ENCODE measurements around the gene NBEA. TPM values are rescaled to one million over a fixed set of nuclear protein-coding genes. Genes with fewer than 3 reads are reported as not detected.

NBEA gene
- total RNA-seq, 1 experiment from 2014 or later, result 3.3 TPM

DNA sequence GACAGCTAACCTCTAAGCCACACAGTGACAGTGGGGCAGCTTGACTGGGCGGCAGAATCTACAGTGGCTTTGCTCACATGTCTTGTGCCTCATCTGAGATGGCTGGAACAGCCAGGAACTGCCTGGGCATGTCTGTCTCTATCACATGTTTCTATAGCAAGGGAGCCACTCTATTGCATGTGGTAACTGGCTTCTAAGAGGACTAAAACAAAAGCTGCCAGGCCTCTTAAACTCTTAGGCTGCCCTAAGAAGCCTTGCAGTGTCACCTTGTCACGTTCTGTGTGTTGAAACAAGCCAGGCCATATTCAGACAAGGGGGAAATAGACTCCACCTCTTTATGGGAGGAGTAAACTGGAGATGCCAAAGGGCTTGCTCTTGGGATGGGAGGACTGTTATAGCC, 657.3 kb downstream of the NBEA start:
- Mint-ChIP-seq H3K9me3 (ENCODE audit: unreplicated experiment) (no peaks in the 10 kb centered on the region), H3K4me1 (ENCODE audit: insufficient read depth, unreplicated experiment) (peaks cover 8% of the 10 kb centered on the region), H3K36me3 (ENCODE audit: insufficient read depth, unreplicated experiment) (no peaks in the 10 kb centered on the region), H3K4me3 (ENCODE audit: unreplicated experiment) (no peak overlapping the region), H3K27me3 (ENCODE audit: insufficient read depth, unreplicated experiment) (no peaks in the 10 kb centered on the region), H3K27ac (ENCODE audit: low read depth, unreplicated experiment) (peak overlapping the region; percentile 46)
- POLR2A ChIA-PET, result interaction anchor here (0.7 to 1.1 kb wide), 3 partner anchors 10 to 24 kb away, joined by 3 to 4 read pairs (median 3); no protein-coding TSS in a partner anchor
- TF ChIP-seq, protein P1, sequence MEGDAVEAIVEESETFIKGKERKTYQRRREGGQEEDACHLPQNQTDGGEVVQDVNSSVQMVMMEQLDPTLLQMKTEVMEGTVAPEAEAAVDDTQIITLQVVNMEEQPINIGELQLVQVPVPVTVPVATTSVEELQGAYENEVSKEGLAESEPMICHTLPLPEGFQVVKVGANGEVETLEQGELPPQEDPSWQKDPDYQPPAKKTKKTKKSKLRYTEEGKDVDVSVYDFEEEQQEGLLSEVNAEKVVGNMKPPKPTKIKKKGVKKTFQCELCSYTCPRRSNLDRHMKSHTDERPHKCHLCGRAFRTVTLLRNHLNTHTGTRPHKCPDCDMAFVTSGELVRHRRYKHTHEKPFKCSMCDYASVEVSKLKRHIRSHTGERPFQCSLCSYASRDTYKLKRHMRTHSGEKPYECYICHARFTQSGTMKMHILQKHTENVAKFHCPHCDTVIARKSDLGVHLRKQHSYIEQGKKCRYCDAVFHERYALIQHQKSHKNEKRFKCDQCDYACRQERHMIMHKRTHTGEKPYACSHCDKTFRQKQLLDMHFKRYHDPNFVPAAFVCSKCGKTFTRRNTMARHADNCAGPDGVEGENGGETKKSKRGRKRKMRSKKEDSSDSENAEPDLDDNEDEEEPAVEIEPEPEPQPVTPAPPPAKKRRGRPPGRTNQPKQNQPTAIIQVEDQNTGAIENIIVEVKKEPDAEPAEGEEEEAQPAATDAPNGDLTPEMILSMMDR (IDR thresholded peaks at IDR 0.05; ENCODE audit: unreplicated experiment), result no peak
- intact Hi-C loops (cut with micrococcal nuclease), result no loop called here
- BruUV-seq (replicated peaks), result no TSS peak
- CTCF ChIA-PET, result interaction anchor here (0.5 to 1.3 kb wide), 2 partner anchors 58 to 121 kb away, joined by 3 read pairs; no protein-coding TSS in a partner anchor
- DNase-seq (ENCODE audit: unreplicated experiment), result peak; percentile 3

DNA sequence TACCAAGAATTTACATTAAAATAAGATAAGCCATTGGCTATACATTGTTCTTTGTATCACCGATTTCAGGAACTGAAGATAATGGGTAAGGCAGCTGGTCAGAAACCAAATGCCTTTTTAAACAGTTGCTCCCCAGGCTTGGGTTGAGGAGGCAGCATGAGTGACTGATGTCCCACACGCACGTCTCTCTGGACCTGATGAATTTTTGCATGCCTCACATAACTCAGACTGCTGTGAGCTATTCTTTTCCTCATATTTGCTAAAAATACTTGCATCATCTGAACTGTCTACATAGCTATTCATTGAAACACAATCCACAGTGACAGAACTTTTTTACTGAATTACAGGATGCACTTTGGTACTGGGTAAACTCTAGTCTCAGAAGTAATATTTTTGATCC, 658.1 kb downstream of the NBEA start:
- no TSS peak for BruUV-seq (replicated peaks)

DNA sequence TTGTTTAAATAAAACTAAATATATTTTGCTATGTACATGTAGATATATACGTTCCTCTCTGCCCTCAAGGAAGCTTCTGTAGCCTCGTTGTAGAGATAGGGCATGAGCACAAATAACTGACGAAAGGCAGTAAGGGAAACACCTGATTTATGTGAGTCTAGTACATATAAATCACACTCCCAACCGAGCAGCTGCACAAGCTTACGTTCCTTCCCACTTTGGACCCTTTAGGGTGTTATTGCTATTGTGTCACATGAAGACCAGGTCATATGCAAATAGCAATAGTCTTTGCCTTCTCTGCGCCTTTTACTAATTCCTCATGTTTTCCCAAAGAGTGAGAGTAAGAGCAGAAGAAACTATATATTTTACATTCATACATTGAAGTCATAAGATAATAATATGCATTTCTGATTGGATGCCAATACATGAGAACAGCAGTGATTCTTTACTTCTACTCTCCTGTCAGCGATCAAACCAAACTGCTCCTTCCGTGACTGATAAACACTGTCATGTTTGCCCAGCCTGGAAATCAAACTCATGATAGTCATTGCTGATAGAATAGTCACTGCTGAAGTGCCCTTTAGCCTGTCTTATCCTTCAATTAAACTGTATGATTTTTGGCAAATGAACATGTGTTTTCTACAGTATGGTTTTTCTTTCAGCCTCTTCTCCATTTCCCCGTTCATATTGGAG, 661.7 kb downstream of the NBEA start:
- H3K9me3 Mint-ChIP-seq (ENCODE audit: unreplicated experiment), result no peaks in the 10 kb centered on the region
- intact Hi-C loops (cut with micrococcal nuclease), result no loop called here
- ChIA-PET CTCF (interaction anchor here (0.7 kb wide), 1 partner anchor 1026 kb away, joined by 3 read pairs; no protein-coding TSS in a partner anchor), POLR2A (no interaction called here)
- H3K4me3 Mint-ChIP-seq (ENCODE audit: unreplicated experiment), result no peak overlapping the region
- peaks cover 8% of the 10 kb centered on the region for H3K4me1 Mint-ChIP-seq (ENCODE audit: insufficient read depth, unreplicated experiment)
- BruUV-seq (replicated peaks), result no TSS peak
- DNase-seq (ENCODE audit: unreplicated experiment), result no peak
- H3K27me3 Mint-ChIP-seq (ENCODE audit: insufficient read depth, unreplicated experiment), result no peaks in the 10 kb centered on the region
- TF ChIP-seq, protein P1 (IDR thresholded peaks at IDR 0.05; ENCODE audit: unreplicated experiment), result no peak
- no peaks in the 10 kb centered on the region for H3K36me3 Mint-ChIP-seq (ENCODE audit: insufficient read depth, unreplicated experiment)
- H3K27ac Mint-ChIP-seq (ENCODE audit: low read depth, unreplicated experiment), result no peak overlapping the region

More for the DNA sequence above, 658.1 kb downstream of the NBEA start:
- ChIA-PET CTCF (interaction anchor here (0.8 to 1.3 kb wide), 2 partner anchors 31 to 121 kb away, joined by 3 read pairs; no protein-coding TSS in a partner anchor), POLR2A (interaction anchor here (0.7 to 0.8 kb wide), 2 partner anchors 53 to 255 kb away, joined by 3 read pairs; no protein-coding TSS in a partner anchor)
- Mint-ChIP-seq H3K27ac (ENCODE audit: low read depth, unreplicated experiment) (no peak overlapping the region), H3K27me3 (ENCODE audit: insufficient read depth, unreplicated experiment) (no peaks in the 10 kb centered on the region), H3K36me3 (ENCODE audit: insufficient read depth, unreplicated experiment) (no peaks in the 10 kb centered on the region), H3K4me3 (ENCODE audit: unreplicated experiment) (no peak overlapping the region), H3K4me1 (ENCODE audit: insufficient read depth, unreplicated experiment) (peaks cover 8% of the 10 kb centered on the region), H3K9me3 (ENCODE audit: unreplicated experiment) (no peaks in the 10 kb centered on the region)
- intact Hi-C loops (cut with micrococcal nuclease), result no loop called here
- no peak for DNase-seq (ENCODE audit: unreplicated experiment)
- TF ChIP-seq, protein P1 (IDR thresholded peaks at IDR 0.05; ENCODE audit: unreplicated experiment), result no peak

DNA sequence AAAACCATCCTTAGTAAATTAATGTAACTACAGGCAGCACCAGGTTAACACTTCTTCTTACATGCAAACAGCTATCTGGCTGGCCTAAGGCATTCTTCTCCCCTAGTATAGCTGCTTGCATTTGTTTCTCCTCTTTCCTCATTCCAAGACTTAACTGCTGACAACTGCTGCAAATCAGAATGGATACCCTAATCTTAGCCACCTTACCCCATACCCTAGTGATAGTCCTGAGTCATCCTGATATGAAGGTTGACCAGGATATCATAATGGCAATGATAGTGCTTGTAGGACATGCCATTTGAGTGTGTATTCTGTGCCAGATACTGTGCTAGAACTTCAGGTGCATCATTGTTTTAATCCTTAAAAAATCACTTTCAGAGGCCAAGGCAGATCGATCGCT, 672.6 kb downstream of the NBEA start:
- no TSS peak for BruUV-seq (replicated peaks)
- Mint-ChIP-seq H3K27me3 (ENCODE audit: insufficient read depth, unreplicated experiment) (no peaks in the 10 kb centered on the region), H3K9me3 (ENCODE audit: unreplicated experiment) (peaks cover 7% of the 10 kb centered on the region), H3K4me3 (ENCODE audit: unreplicated experiment) (no peak overlapping the region), H3K27ac (ENCODE audit: low read depth, unreplicated experiment) (no peak overlapping the region), H3K36me3 (ENCODE audit: insufficient read depth, unreplicated experiment) (no peaks in the 10 kb centered on the region), H3K4me1 (ENCODE audit: insufficient read depth, unreplicated experiment) (no peaks in the 10 kb centered on the region)
- CTCF ChIA-PET, result interaction anchor here (0.6 to 0.7 kb wide), 2 partner anchors 13 to 345 kb away, joined by 3 read pairs; no protein-coding TSS in a partner anchor
- no peak for DNase-seq (ENCODE audit: unreplicated experiment)
- intact Hi-C loops (cut with micrococcal nuclease), result no loop called here
- POLR2A ChIA-PET, result no interaction called here
- TF ChIP-seq, protein P1 (IDR thresholded peaks at IDR 0.05; ENCODE audit: unreplicated experiment), result no peak

Measured in MCF 10A (cell line).